ENCODE results near the gene KDF1. TPM values are rescaled to one million over a fixed set of nuclear protein-coding genes. Genes with fewer than 3 reads are reported as not detected.

The KDF1 gene
- total RNA-seq, 4 donors from 2014 or later: not detected

- Histone ChIP-seq H3K4me1 (no peaks in the 10 kb centered on the region), H3K27ac (no peak overlapping the region), H3K27me3 (peaks cover 0 to 27% of the 10 kb centered on the region in 2 donors), H3K9me3 (no peaks in the 10 kb centered on the region), H3K4me3 (no peak overlapping the region), H3K36me3 (no peaks in the 10 kb centered on the region)
- WGBS, 2 donors: 64% methylated on average over 3 of the region's 3 CpGs
- DNase-seq (ENCODE audit: low spot score in 2 of 2): no peak
- TF ChIP-seq EP300 (IDR thresholded peaks at IDR 0.05) (no peak), POLR2A (IDR thresholded peaks at IDR 0.05) (no peak), CTCF (IDR thresholded peaks at IDR 0.05) (no peak)
These were observed 21.0 kb upstream of the KDF1 start for GRCh38 chr1:26981146-26981846.

- H3K36me3 ChIP-seq: no peaks in the 10 kb centered on the region
- no peak for TF ChIP-seq CTCF (IDR thresholded peaks at IDR 0.05)
- no peak for TF ChIP-seq POLR2A (IDR thresholded peaks at IDR 0.05)
- no peak for TF ChIP-seq EP300 (IDR thresholded peaks at IDR 0.05)
- DNase-seq (ENCODE audit: low spot score in 2 of 2): no peak
- 66 to 78% methylated on average over 2 of the region's 2 CpGs for WGBS, 2 donors
- H3K4me1 ChIP-seq: no peaks in the 10 kb centered on the region
- H3K27ac ChIP-seq: no peak overlapping the region
- H3K9me3 ChIP-seq: no peaks in the 10 kb centered on the region
- H3K4me3 ChIP-seq: no peak overlapping the region
- peaks cover 0 to 13% of the 10 kb centered on the region in 2 donors for H3K27me3 ChIP-seq
These were observed 18.6 kb upstream of the KDF1 start for GRCh38 chr1:26978901-26979300.

GRCh38 chr1:26976621-26977510 lies 16.6 kb upstream of the KDF1 start:
- H3K36me3 ChIP-seq: no peaks in the 10 kb centered on the region
- TF ChIP-seq EP300 (IDR thresholded peaks at IDR 0.05): no peak
- no peak for TF ChIP-seq CTCF (IDR thresholded peaks at IDR 0.05)
- no peak for TF ChIP-seq POLR2A (IDR thresholded peaks at IDR 0.05)
- H3K4me1 ChIP-seq: no peaks in the 10 kb centered on the region
- no peak for DNase-seq (ENCODE audit: low spot score in 2 of 2)
- WGBS, 2 donors: 85 to 90% methylated on average over 3 of the region's 3 CpGs
- no peak overlapping the region for H3K27ac ChIP-seq
- H3K27me3 ChIP-seq: no peaks in the 10 kb centered on the region
- H3K4me3 ChIP-seq: no peak overlapping the region
- no peaks in the 10 kb centered on the region for H3K9me3 ChIP-seq

- Histone ChIP-seq H3K9me3 (no peaks in the 10 kb centered on the region), H3K27ac (no peak overlapping the region), H3K27me3 (peaks cover 0 to 6% of the 10 kb centered on the region in 2 donors), H3K4me3 (no peak overlapping the region), H3K36me3 (no peaks in the 10 kb centered on the region), H3K4me1 (no peaks in the 10 kb centered on the region)
- DNase-seq (ENCODE audit: low spot score in 2 of 2): no peak
- TF ChIP-seq CTCF (IDR thresholded peaks at IDR 0.05): no peak
- TF ChIP-seq EP300 (IDR thresholded peaks at IDR 0.05): no peak
- TF ChIP-seq POLR2A (IDR thresholded peaks at IDR 0.05): no peak
- 81 to 90% methylated on average over 4 of the region's 4 CpGs for WGBS, 2 donors
These were observed 12.6 kb upstream of the KDF1 start for GRCh38 chr1:26972821-26973220.

GRCh38 chr1:26972390-26972789 lies 12.1 kb upstream of the KDF1 start:
- 31 to 32% methylated on average over 6 of the region's 6 CpGs for WGBS, 2 donors
- H3K9me3 ChIP-seq: no peaks in the 10 kb centered on the region
- H3K27me3 ChIP-seq: peaks cover 0 to 6% of the 10 kb centered on the region in 2 donors
- H3K36me3 ChIP-seq: no peaks in the 10 kb centered on the region
- H3K4me1 ChIP-seq: no peaks in the 10 kb centered on the region
- DNase-seq (ENCODE audit: low spot score in 2 of 2): no peak
- no peak overlapping the region for H3K27ac ChIP-seq
- no peak overlapping the region for H3K4me3 ChIP-seq
- TF ChIP-seq CTCF (IDR thresholded peaks at IDR 0.05): no peak
- no peak for TF ChIP-seq EP300 (IDR thresholded peaks at IDR 0.05)
- no peak for TF ChIP-seq POLR2A (IDR thresholded peaks at IDR 0.05)
